ENCODE measurements around the gene FBXO21. TPM values are rescaled to one million over a fixed set of nuclear protein-coding genes. Genes with fewer than 3 reads are reported as not detected.

FBXO21 gene
- total and polyA plus RNA-seq, 2 of the 4 experiments (the other 2 are of a cell fraction), result 43.6 to 56.6 TPM

DNA sequence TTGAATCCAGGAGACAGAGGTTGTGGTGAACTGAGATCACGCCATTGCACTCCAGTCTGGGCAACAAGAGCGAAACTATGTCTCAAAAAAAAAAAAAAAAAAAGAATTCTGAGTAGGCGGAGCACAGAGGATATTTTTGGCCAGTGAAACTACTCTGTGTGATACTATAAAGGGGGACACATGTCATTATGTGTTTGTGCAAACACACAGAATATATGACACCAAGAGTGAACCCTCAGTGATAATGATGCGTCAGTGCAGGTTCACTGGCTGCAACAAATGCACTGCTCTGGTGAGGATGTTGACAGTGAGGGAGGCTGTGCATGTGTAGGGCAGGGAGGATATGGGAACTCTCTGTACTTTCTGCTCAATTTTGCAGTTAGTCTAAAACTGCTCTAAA lies 24.2 kb downstream of the FBXO21 start:
- H3K9me3 ChIP-seq (ENCODE audit: control insufficient read depth, insufficient read depth, low read length), result no peaks in the 10 kb centered on the region
- no peak for ATAC-seq (ENCODE audit: low read depth)
- no peak overlapping the region for H4K5ac ChIP-seq (ENCODE audit: low read depth, low read length)
- H3K79me1 ChIP-seq (ENCODE audit: low read depth in 1 of 2, low read length in 2 of 2), result peaks cover 0 to 3% of the 10 kb centered on the region in 2 experiments; a peak in 1 of 4 replicates
- H2BK120ac ChIP-seq (ENCODE audit: low read depth, low read length), result no peak overlapping the region
- no peaks in the 10 kb centered on the region for H3K27me3 ChIP-seq (ENCODE audit: control insufficient read depth, insufficient read depth, low read length)
- no peak overlapping the region for H2BK5ac ChIP-seq (ENCODE audit: low read depth, low read length, poor library complexity, severe bottlenecking)
- H3K4me2 ChIP-seq (ENCODE audit: low read depth, low read length), result no peak overlapping the region
- intact Hi-C loops (cut with micrococcal nuclease), result no loop called here
- TF ChIP-seq, protein P1, sequence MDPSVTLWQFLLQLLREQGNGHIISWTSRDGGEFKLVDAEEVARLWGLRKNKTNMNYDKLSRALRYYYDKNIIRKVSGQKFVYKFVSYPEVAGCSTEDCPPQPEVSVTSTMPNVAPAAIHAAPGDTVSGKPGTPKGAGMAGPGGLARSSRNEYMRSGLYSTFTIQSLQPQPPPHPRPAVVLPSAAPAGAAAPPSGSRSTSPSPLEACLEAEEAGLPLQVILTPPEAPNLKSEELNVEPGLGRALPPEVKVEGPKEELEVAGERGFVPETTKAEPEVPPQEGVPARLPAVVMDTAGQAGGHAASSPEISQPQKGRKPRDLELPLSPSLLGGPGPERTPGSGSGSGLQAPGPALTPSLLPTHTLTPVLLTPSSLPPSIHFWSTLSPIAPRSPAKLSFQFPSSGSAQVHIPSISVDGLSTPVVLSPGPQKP (IDR thresholded peaks at IDR 0.05; ENCODE audit: borderline replicate concordance, low read depth, low read length), result no peak
- TF ChIP-seq SMC3 (IDR thresholded peaks at IDR 0.05; ENCODE audit: low read depth, low read length) (no peak), MAFK (IDR thresholded peaks at IDR 0.05; ENCODE audit: low read depth, low read length) (no peak), RCOR1 (IDR thresholded peaks at IDR 0.05; ENCODE audit: insufficient replicate concordance, low read length) (no peak), MAZ (IDR thresholded peaks at IDR 0.05; ENCODE audit: borderline replicate concordance, low read depth, low read length) (no peak), MXI1 (IDR thresholded peaks at IDR 0.05; ENCODE audit: borderline replicate concordance, low read depth, low read length) (no peak), RAD21 (IDR thresholded peaks at IDR 0.05; ENCODE audit: low read length) (no peak), RFX5 (IDR thresholded peaks at IDR 0.05; ENCODE audit: low read depth, low read length) (no peak), CHD1 (IDR thresholded peaks at IDR 0.05; ENCODE audit: low read depth, low read length) (no peak), CEBPB (IDR thresholded peaks at IDR 0.05; ENCODE audit: low read depth, low read length) (no peak), BHLHE40 (IDR thresholded peaks at IDR 0.05; ENCODE audit: low read depth, low read length) (no peak), FOS (IDR thresholded peaks at IDR 0.05; ENCODE audit: low read depth, low read length) (no peak), POLR2A (IDR thresholded peaks at IDR 0.05; ENCODE audit: low read depth, low read length) (no peak), NFE2L2 (IDR thresholded peaks at IDR 0.05; ENCODE audit: low read depth, low read length) (no peak)
- TF ChIP-seq, protein P2, sequence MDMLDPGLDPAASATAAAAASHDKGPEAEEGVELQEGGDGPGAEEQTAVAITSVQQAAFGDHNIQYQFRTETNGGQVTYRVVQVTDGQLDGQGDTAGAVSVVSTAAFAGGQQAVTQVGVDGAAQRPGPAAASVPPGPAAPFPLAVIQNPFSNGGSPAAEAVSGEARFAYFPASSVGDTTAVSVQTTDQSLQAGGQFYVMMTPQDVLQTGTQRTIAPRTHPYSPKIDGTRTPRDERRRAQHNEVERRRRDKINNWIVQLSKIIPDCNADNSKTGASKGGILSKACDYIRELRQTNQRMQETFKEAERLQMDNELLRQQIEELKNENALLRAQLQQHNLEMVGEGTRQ (IDR thresholded peaks at IDR 0.05; ENCODE audit: low read depth, low read length), result no peak
- TF ChIP-seq, protein P3, sequence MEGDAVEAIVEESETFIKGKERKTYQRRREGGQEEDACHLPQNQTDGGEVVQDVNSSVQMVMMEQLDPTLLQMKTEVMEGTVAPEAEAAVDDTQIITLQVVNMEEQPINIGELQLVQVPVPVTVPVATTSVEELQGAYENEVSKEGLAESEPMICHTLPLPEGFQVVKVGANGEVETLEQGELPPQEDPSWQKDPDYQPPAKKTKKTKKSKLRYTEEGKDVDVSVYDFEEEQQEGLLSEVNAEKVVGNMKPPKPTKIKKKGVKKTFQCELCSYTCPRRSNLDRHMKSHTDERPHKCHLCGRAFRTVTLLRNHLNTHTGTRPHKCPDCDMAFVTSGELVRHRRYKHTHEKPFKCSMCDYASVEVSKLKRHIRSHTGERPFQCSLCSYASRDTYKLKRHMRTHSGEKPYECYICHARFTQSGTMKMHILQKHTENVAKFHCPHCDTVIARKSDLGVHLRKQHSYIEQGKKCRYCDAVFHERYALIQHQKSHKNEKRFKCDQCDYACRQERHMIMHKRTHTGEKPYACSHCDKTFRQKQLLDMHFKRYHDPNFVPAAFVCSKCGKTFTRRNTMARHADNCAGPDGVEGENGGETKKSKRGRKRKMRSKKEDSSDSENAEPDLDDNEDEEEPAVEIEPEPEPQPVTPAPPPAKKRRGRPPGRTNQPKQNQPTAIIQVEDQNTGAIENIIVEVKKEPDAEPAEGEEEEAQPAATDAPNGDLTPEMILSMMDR (conservative IDR thresholded peaks at IDR 0.05; ENCODE audit: low read depth, low read length), result no peak
- no peak overlapping the region for H4K8ac ChIP-seq (ENCODE audit: low read depth in 2 of 2, low read length in 2 of 2)
- H2BK20ac ChIP-seq (ENCODE audit: low read depth, low read length), result no peak overlapping the region
- no peak overlapping the region for H2AFZ ChIP-seq (replicated peaks; ENCODE audit: low read length, poor library complexity)
- ChIA-PET POLR2A (ENCODE audit: unreplicated experiment) (no interaction called here), CTCF (no interaction called here)
- no peak overlapping the region for H3K27ac ChIP-seq (ENCODE audit: insufficient read depth, low read length)
- H3K4me1 ChIP-seq (ENCODE audit: control insufficient read depth, insufficient read depth, low read length), result no peaks in the 10 kb centered on the region
- H3K4me3 ChIP-seq (ENCODE audit: insufficient read depth, low read depth, low read length), result no peak overlapping the region
- no peak overlapping the region for H3K4ac ChIP-seq (ENCODE audit: low read depth, low read length)
- H3K9ac ChIP-seq (ENCODE audit: low read depth, low read length), result no peak overlapping the region
- no peak overlapping the region for H4K91ac ChIP-seq (ENCODE audit: insufficient read depth, low read depth, low read length)
- no peak overlapping the region for H3K14ac ChIP-seq (replicated peaks; ENCODE audit: low read depth, low read length)
- peaks cover 2% of the 10 kb centered on the region; the same call in 1 of the 2 replicates for H3K9me1 ChIP-seq (ENCODE audit: insufficient read depth, low read length)
- H2BK15ac ChIP-seq (ENCODE audit: low read depth, low read length), result no peak overlapping the region
- in situ Hi-C loops (cut with MboI; ENCODE audit: low sequenced_read_pairs), result no loop called here
- no peak for DNase-seq
- dilution Hi-C loops (cut with HindIII; ENCODE audit: low sequenced_read_pairs, unreplicated experiment), result no loop called here
- BruUV-seq (replicated peaks), result no TSS peak
- no peak overlapping the region for H3K56ac ChIP-seq (ENCODE audit: extremely low read depth, insufficient read depth, low read length)
- peaks cover 58% of the 10 kb centered on the region for H3K36me3 ChIP-seq (ENCODE audit: control insufficient read depth, insufficient read depth, low read length)
- WGBS, 2 experiments (ENCODE audit: extremely low coverage in 2 of 2, insufficient read length in 1 of 2), result 100% methylated on average over 1 of the region's 4 CpGs; no CpG with 5 or more reads in 1 of the 2 experiments
- no peak overlapping the region for H2AK9ac ChIP-seq (replicated peaks; ENCODE audit: low read depth, low read length, poor library complexity)
- no peak overlapping the region for H3K18ac ChIP-seq (ENCODE audit: low read depth, low read length)
- no peaks in the 10 kb centered on the region for H4K20me1 ChIP-seq (ENCODE audit: insufficient read depth, low read length)
- H3K23ac ChIP-seq (ENCODE audit: low read depth, low read length), result no peak overlapping the region
- H2AK5ac ChIP-seq (ENCODE audit: low read depth, low read length), result no peak overlapping the region
